Measurements from ENCODE around the gene ARRDC4.
A peak's percentile ranks its signal among the peaks of the same experiment; 100 is the strongest.

ARRDC4 gene

GRCh38 chr15:97960364-97961066 is at the start of gene ARRDC4:
ARRDC4 (plus strand) TSS chr15:97960703; CDS start chr15:97960862, 159 bp downstream.
- ATAC-seq = peak; percentile 98

- no peak for ATAC-seq
These were observed 45.8 kb upstream of the ARRDC4 start for GRCh38 chr15:97914711-97915110.

GRCh38 chr15:97915261-97915660 is 45.2 kb upstream of the ARRDC4 start:
- no peak for ATAC-seq

GRCh38 chr15:97921296-97921865 is 39.1 kb upstream of the ARRDC4 start:
- no peak for ATAC-seq

- no peak for ATAC-seq
These were observed 30.9 kb upstream of the ARRDC4 start for GRCh38 chr15:97929456-97930229.

GRCh38 chr15:97930230-97930629 is 30.3 kb upstream of the ARRDC4 start:
- no peak for ATAC-seq

GRCh38 chr15:97931314-97931713 is 29.2 kb upstream of the ARRDC4 start:
- ATAC-seq = no peak

GRCh38 chr15:97933589-97933988 is 26.9 kb upstream of the ARRDC4 start:
- no peak for ATAC-seq

GRCh38 chr15:97940993-97941392 is 19.5 kb upstream of the ARRDC4 start:
- ATAC-seq = no peak

- ATAC-seq = no peak
These were observed 18.9 kb upstream of the ARRDC4 start for GRCh38 chr15:97941572-97941971.

GRCh38 chr15:97944724-97945123 is 15.8 kb upstream of the ARRDC4 start:
- ATAC-seq = no peak

GRCh38 chr15:97947465-97948260 is 12.8 kb upstream of the ARRDC4 start:
- ATAC-seq = no peak

GRCh38 chr15:97953254-97953653 is 7.2 kb upstream of the ARRDC4 start:
- no peak for ATAC-seq

GRCh38 chr15:97953748-97954147 is 6.8 kb upstream of the ARRDC4 start:
- ATAC-seq = no peak

- no peak for ATAC-seq
These were observed 5.5 kb upstream of the ARRDC4 start for GRCh38 chr15:97955035-97955434.

GRCh38 chr15:97955529-97955928 is 5.0 kb upstream of the ARRDC4 start:
- no peak for ATAC-seq

- ATAC-seq = no peak
These were observed 659 bp upstream of the ARRDC4 start for GRCh38 chr15:97959724-97960363.

- ATAC-seq = no peak
These were observed 808 bp downstream of the ARRDC4 start for GRCh38 chr15:97961067-97961954.

- no peak for ATAC-seq
These were observed 1.8 kb downstream of the ARRDC4 start for GRCh38 chr15:97962263-97962662.

GRCh38 chr15:97963779-97964178 is 3.3 kb downstream of the ARRDC4 start:
- ATAC-seq = no peak

- no peak for ATAC-seq
These were observed 5.7 kb downstream of the ARRDC4 start for GRCh38 chr15:97966246-97966645.
